NCI-H128 (cell line): ENCODE data around the gene KCNRG.
"Not testable (repeated sequence)": the region's sequence is repeated elsewhere in the genome, so short reads cannot be mapped to it uniquely, and the experiment has no call there.

Source experiments
- DNase-seq: peaks from one replicate; lab custom pipeline; 2025; ENCODE audit not compliant: unreplicated experiment; lab: John Stamatoyannopoulos, UW

Gene KCNRG

DNA sequence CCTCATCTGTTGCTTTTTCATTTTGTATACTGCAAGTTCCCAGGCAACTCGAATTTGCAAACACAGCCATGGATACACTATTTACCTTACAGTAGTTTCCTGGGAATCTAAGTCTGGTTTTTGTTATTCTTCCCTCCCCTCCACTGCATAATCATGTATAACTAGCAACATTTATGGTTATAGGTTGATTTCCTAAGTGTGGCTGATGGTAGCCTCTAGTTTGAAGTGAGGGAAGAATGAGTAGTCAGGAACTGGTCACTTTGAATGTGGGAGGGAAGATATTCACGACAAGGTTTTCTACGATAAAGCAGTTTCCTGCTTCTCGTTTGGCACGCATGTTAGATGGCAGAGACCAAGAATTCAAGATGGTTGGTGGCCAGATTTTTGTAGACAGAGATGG, at the start of gene KCNRG:
TSS of gene KCNRG (plus strand) at position 187 of the 400 bp plus-strand sequence. CDS start at position 237, 50 bp downstream.
- no peak for DNase-seq

- no peak for DNase-seq
Observed at GRCh38 chr13:49967456-49967855, 47.8 kb upstream of the KCNRG start.

GRCh38 chr13:49972709-49973108, 42.5 kb upstream of the KCNRG start:
- no peak for DNase-seq

DNA sequence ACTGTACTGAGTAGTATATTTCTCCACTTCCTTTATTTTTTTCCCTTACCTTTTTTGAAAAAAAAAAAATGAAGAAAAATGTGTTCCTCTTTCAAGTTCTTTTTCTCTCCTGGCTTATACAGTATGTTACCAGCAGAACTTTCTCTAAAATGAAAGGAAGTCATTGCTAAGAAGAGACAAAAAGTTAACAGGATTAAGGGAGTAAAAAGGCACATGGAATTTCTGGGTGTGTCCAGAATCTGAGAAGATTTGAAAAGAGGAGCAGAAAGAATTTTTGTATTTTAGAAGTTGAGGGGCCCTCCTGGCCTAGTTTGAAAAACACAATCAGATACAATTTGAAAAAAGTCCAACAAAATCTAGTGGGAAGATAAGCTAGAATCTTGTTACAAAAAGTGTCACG, 39.4 kb upstream of the KCNRG start:
- DNase-seq = no peak

- peak; percentile 68 for DNase-seq
Observed at GRCh38 chr13:49976314-49977258, 38.7 kb upstream of the KCNRG start.

DNA sequence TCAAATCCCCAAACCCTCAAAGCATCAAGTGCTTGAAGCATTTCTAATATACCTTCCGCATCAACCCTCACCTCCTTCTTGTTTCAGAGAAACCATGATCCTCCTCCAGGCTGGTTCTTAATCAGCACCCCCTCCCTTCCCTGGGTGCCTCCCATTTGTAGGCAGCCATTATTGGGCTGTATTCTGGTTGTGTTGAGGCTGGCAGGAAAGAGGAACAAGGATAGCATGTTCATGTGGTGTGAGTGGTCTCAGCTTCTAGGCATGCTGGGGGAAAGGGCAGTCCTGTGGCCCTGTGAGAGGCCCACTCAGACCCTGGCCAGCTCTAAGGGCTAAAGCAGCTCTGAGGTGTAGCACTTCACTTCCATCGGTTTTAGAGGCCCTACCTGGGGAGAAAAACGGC, 37.3 kb upstream of the KCNRG start:
- DNase-seq = no peak

- DNase-seq = no peak
Observed at GRCh38 chr13:49980266-49980665, 35.0 kb upstream of the KCNRG start.

DNA sequence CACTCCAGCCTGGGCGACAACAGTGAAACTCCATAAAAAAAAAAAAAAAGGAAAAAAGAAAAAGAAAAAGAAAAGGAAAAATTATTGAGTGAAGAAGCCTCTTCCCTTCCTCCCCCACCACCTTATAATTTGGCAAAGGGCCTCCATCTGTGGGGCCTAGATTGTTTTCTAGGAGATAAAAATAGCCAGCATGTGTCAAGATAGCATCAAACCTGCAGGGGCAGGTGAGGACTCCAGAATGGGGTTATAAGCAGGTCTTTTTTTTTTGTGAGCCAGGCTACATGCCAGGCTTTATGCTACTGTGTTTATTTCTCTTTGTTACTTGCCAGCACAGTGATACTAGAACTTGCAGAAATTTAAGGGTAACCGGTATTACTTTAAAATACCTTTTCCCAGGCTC, 30.1 kb upstream of the KCNRG start:
- no peak for DNase-seq

DNA sequence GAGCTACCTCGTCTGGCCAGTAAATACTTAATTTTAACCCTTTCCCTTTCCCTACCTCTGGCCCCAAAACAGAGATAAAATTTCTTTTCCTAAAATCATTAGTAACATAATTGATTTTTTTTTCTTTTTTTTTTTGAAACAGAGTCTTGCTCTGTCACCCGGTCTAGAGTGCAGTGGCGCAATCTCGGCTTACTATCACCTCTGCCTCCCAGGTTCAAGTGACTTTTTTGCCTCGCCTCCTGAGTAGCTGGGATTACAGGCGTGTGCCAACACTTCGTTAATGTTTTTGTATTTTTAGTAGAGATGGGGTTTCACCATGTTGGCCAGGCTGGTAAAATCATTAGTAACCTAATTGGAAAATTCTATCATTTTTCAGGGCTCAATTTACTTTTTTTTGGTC, 28.8 kb upstream of the KCNRG start:
- DNase-seq = no peak

- DNase-seq = not testable (repeated sequence)
Observed at GRCh38 chr13:49990612-49991011, 24.6 kb upstream of the KCNRG start.

DNA sequence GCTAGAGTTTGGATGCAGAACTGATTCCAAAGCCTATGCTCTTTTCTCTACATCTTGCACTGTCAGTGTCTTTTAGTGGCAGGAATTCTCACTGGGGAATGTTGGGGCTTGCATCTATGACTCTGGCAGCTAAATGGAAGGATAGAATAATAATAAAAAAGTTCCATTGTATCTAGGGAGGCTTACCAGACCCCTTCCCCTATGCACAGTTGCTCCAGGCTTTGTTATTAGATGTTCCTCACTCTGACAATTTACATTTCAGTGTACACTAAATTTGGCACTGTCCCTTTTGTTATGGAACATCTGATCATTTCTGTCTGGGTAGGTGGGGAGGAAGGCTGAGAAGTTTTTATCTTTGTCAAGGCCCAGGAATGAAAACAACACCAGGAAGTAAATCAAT, 22.1 kb upstream of the KCNRG start:
- DNase-seq = no peak

- DNase-seq = no peak
Observed at GRCh38 chr13:49993666-49994065, 21.6 kb upstream of the KCNRG start.

- DNase-seq = no peak
Observed at GRCh38 chr13:49995625-49996101, 19.6 kb upstream of the KCNRG start.

DNA sequence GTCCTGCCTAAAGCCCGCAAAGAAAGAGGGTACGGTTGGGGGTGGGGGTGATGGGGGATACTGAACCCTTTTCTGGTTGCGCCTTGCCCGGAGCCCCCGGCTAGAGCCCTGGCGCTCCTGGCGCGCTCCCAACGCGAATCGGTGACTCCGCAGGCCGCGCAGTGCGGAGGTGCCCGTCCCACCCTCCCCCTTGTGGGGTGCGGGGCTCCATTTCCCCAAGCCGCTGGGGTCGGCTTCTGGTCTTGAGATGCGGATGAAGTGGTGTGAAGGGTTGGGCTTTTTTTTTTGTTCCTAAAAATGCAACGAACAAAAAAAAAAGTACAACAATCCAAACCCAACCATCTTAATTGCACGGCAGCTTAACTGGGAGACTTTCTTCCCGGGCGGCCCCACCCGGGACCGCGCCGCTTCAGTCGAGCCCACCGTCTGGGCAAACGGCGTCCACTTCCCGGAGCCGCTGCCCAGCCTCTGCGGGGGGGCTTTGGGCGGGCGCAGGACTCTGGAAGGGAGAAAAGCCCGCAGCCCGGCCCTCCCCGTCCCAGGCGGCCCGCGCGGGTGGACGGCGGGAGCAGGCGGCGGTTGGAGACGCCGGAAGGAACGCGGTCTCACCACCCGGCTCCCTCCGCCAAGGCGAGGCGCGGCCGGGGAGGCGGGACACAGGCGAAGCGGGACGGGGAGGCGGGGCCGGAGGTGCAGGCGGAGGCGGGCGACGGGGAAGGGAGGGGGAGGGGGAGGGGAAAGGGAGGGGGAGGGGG, 18.9 kb upstream of the KCNRG start:
- DNase-seq = peak; percentile 85

- peak; percentile 75 for DNase-seq
Observed at GRCh38 chr13:49996951-49997895, 18.0 kb upstream of the KCNRG start, which contains the start of gene TRIM13. Gene TRIM13 (plus strand): TSS chr13:49997042. CDS start chr13:50011941, 14,899 bp downstream.

DNA sequence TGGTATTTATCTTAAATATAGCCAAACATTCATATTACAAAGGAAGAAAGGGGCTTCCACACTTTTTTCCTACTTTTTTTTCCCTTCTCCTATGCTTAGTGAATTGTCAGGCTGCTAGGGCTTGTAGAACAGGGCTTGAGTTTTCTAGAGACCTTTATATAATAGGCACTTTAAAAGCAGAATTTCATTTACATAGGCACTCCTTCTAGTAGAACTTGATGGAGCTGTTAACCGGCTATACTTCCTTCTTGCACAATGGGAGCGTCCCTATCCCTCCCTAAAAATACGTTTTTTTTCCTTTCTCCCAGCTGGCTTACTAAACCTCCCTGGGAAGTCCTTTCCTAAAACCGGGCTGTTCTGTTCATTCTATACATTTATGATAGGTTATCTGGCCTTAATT, 17.3 kb upstream of the KCNRG start:
- DNase-seq = no peak

DNA sequence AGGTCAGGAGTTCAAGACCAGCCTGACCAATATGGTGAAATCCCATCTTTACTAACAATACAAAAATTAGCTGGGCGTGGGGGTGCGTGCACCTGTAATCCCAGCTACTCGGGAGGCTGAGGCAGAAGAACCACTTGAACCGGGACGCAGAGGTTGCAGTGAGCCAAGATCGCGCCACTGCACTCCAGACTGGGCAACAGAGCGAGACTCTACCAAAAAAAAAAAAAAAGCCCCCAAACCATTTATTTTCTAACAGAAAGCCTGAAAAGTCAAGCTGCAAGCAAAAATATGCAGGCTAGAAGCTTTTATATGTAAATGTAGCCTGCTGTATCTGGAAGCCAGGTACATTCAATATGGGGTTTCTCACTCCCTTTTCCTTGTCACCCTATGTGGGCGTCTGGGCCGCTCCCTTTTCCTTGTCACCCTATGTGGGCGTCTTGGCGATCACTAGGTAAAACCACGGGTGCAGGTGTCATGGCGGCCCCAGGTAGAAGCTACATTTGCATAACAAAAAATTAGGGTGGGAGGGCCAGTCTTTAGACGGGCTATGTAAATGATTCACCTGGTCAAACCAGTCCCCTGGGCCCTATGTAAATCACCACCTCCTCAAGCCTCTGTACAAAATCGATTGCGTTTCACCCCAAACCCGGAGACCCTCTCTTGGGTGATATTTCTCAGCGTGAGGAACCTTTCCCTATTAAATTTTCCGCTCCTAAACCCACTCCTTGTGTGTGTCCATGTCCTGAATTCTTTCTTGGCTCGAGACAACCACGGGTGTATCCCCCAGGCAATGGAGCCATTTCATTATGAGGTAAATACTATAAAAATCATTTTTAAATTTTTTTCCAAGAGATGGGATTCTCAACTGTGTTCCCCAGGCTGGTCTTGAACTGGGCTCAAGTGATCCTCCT, 16.3 kb upstream of the KCNRG start:
- no peak for DNase-seq

DNA sequence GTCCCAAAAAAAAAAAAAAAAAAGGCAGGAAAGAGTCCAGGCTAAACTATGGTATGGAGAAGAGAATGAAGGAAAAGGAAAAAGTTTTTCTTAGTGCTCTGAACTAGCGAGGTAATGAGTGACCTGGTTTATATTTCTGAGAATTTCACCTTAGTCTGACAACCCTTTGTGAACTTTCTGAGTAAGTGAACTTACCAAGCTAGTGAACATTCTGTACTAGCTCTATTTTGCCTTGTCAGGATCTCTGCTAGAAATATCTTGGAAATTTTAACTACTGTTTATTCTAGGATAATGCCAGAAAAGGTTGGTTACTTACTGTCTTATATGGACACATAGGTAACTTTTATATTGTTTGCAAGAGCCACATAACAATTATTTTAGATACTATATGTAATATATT, 14.0 kb upstream of the KCNRG start:
- DNase-seq = no peak

DNA sequence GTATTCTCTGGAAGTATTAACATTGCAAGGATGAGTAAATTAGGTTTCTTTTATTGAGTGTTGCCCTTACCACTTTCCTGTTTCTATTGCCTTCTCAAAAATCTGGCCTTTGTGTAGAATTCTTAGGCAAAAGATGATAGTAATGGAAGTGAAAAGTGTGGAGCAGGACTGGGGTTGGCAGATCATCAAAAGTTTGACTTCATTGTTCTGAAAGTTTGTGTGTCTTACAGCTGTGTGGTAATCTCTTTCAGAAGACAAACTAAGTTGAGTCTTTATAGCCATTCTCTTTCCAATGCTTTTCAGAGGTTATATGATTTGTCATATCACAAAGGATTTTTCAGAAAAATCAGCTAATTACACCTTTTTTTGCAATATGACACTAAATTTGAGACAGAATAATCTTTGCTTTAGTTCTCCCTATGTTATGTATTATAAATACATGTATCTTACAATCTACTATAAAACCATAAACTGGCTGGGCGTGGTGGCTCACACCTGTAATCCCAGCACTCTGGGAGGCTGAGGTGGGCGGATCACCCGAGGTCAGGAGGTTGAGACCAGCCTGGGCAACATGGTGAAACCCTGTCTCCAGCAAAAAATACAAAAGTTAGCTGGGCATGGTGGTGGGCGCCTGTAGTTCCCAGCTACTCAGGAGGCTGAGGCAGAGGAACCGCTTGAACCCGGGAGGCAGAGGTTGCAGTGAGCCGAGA, 8.7 kb upstream of the KCNRG start:
- no peak for DNase-seq
